22Rv1 (cell line): ENCODE results near the gene CAMTA2.

Experiments used
- ZFX ChIP-seq: fragments of 450-650 bp; IDR thresholded peaks from 2 replicates; pipeline ENCODE4 v1.6.1; 2017; ENCODE audit warnings: antibody characterized with exemption, borderline replicate concordance
- TF ChIP-seq, protein P1 (sequence below): fragments of 450-650 bp; IDR thresholded peaks from 2 replicates; pipeline ENCODE4 v1.5.1; 2017; ENCODE audit warnings: mild to moderate bottlenecking

DNA sequence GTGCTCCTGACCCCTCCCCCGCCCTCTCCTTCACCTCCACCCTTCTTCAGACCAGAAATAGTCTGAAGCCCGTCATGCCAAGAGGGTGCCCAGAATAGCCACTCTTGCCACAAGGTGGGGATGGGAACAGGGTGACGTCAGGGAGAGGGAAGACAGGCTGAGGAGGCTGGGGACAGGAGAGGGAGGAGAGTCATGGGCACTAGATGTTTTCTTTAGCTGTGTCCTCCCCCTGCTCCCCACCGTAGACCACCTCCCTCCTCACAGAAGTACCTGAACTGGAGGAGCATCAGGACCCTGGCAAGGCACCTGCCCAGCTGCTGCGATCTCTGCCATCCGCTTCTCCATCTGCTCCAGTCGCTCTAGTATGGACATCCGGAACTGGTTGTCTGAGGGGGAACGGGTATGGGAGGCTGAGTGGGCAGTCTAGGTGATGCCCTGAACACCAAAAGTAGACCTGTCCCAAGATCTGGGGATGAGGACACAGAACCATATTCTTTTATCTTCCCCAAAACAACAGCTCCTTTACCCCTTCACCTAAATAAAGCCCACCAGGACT, 13.3 kb downstream of the CAMTA2 start:
- TF ChIP-seq, protein P1, sequence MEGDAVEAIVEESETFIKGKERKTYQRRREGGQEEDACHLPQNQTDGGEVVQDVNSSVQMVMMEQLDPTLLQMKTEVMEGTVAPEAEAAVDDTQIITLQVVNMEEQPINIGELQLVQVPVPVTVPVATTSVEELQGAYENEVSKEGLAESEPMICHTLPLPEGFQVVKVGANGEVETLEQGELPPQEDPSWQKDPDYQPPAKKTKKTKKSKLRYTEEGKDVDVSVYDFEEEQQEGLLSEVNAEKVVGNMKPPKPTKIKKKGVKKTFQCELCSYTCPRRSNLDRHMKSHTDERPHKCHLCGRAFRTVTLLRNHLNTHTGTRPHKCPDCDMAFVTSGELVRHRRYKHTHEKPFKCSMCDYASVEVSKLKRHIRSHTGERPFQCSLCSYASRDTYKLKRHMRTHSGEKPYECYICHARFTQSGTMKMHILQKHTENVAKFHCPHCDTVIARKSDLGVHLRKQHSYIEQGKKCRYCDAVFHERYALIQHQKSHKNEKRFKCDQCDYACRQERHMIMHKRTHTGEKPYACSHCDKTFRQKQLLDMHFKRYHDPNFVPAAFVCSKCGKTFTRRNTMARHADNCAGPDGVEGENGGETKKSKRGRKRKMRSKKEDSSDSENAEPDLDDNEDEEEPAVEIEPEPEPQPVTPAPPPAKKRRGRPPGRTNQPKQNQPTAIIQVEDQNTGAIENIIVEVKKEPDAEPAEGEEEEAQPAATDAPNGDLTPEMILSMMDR: no peak
- no peak for TF ChIP-seq ZFX
